ENCODE measurements around the gene JMJD4.

JMJD4 gene

DNA sequence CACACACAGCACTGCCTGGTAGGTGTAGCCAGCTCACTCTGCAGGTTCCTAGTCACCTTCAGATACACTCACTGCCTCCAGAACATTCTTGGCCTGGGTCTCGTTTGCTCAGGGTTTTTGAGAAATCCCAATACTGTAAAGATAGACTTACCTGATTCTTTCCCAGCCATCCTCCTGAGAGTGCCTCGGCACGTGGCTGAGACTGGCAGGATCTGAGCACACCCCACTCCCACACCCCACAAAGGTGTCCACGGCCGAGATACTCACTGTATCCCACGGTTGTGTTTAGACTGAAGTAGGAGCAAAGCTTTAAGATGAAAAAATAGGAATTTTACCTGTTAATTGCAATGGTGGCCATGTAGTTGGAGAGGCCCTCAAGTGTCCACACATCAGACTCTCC, 33.5 kb upstream of the JMJD4 start:
- no peak for FAIRE-seq

- no peak for FAIRE-seq
Observed at GRCh38 chr1:227768125-227768439, 33.0 kb upstream of the JMJD4 start.

DNA sequence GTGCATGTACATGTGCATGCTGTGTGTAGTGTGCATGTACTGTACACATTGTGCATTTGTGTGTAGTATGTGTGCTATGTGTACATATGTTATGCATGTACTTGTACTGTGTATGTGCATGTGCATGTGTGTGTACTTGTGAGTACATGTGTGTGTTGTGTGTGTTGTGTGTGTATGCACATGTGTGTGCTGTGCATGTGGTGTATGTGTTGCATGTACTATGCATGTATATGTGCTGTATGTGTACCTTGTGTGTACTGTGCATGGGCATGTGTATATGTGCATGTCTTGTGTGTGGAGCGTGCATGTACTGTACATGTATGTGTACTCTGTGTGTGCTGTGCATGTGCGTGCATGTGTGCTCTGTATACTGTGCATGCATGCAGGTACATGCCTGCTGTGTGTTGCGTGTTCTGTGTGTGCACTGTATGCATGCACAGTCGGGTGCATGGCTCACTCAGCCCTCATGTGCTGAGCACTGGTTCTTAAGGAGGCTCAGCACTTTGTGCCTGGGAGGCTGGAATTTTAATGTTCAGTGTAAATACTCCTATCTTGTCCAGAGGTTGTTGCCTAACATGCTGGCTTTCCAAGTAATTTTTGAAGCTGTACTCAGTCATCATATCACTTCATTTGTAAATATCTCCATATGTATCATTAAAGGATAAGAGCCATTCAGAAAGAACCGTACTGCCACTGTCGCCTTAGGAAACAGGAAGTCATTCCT, 32.5 kb upstream of the JMJD4 start:
- no peak for FAIRE-seq

DNA sequence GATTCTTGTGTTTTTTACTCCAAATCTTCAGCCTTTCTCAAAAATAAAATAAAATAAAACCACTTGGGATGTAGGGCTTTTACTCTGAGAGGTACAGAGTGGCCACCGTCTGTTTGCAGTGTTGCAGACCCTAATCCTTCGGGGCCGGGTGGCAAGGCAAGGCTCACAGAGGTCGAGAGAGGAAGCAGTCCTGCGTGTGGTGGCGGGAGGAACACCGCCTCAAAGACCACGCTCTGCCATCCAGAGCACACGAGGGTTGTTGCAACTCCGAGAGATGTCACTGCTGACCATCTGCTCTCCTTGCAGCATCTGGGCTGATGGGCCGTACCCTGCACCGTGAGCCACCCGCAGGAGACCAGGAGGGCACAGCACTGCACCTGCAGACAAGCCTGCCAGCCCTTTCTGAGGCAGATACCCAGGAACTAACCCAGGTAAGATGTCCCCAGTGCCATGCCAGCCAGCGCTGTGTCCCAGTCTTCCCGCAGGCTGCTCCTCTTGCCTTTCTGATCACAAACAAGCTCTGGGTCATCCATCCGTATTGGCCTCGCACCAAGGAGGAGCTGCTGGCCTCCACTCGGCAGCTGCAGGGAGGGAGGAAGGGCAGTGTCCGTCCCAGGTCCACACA, 31.7 kb upstream of the JMJD4 start:
- FAIRE-seq = no peak

- FAIRE-seq = no peak
Observed at GRCh38 chr1:227766015-227766634, 31.0 kb upstream of the JMJD4 start.

- no peak for FAIRE-seq
Observed at GRCh38 chr1:227765261-227766014, 30.3 kb upstream of the JMJD4 start.

GRCh38 chr1:227764019-227764391, 28.9 kb upstream of the JMJD4 start:
- FAIRE-seq = no peak

DNA sequence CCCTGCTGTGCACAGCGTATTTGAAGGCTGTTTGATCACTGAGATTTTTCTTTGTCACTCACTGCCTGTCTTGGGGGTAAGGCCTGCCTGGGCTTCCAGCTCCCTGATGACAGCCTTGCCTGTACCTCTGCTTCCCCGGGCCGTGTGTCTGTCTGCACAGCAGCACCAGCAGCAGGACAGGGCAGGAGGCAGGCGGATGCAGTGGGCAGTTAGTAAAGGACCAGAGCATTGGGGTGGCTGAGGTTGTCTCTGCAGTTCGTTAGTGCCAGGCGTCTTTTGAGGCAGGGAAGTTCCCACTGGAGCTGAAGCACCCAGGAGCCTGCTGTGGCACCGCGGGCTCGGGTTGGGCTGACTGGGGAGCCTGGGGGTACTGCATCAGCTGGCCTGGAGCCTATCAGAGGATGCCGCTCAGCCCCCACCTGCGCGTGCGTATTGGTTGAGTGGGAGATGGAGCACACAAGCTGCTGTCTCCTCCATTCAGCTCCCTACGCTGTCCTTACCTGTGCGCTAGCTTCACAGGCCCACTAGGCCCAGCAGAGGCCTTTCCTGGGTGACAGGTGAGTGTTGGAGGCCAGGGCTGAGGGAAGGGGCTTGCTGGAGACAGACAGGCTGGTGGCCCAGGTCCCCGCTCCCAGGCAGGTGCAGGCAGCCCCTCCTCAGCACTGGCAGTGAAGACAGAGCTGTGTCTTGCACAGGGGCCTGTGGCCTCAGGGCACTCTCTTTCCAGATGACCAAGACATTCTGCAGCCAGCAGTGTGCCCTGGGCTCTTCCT, 28.3 kb upstream of the JMJD4 start:
- FAIRE-seq = no peak

DNA sequence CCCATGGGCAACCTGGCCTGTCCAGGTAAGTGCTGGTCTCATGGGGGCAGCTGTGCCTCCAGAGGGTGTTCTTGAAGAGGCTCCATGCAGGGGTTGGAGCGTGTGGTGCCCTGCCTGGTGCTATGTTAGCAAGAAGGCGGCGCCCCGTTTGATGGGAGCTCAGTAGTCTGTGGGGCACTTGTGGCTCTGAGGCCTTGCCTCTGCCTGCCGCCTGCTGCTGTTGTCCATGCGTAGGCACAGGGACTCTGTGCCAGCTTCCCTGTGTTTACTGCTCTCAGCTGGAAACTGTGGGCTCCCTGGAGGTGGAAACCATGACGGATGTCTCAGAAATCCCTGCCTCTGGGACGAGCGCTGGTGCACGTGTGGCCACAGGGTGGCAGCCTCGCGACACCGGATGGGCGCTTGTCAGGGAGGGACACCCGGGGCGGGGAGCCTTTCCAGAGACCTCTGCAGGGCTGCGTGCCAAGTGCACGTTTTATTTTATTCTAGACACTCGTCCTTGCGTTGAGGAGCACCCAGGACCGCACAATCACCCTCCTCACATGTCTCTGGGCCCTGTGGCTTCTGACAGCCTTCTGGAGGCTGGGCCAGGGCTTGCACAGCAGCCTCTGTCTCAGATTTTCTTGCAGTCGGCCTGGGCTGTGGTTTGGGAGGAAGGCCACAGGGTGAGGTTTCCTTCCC, 27.3 kb upstream of the JMJD4 start:
- peak; percentile 72 for FAIRE-seq

GRCh38 chr1:227761621-227762230, 26.6 kb upstream of the JMJD4 start:
- no peak for FAIRE-seq

DNA sequence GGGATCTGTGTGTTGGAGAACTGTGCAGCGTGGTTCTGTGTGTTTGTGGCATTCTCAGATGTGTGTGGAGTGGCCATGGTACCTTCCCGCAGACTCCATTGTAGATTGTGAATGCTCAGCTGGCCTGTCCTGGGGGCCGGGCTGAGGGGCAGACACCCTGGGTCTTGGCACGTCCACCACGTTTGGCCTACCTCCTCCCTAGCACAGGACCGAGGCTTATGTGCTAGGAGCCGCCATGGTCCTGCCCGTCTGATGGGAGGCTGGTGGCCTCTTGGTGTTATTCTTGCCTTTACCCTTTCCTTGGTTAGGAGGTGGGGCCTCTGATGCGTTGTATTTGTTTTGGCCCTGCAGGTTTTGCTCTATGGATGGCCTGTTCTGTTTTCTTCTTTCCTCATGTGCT, 25.3 kb upstream of the JMJD4 start:
- FAIRE-seq = no peak

GRCh38 chr1:227759341-227760300, 24.5 kb upstream of the JMJD4 start:
- no peak for FAIRE-seq

- no peak for FAIRE-seq
Observed at GRCh38 chr1:227758366-227758765, 23.3 kb upstream of the JMJD4 start.

- FAIRE-seq = no peak
Observed at GRCh38 chr1:227757781-227758180, 22.7 kb upstream of the JMJD4 start.

GRCh38 chr1:227756172-227756959, 21.3 kb upstream of the JMJD4 start:
- no peak for FAIRE-seq

DNA sequence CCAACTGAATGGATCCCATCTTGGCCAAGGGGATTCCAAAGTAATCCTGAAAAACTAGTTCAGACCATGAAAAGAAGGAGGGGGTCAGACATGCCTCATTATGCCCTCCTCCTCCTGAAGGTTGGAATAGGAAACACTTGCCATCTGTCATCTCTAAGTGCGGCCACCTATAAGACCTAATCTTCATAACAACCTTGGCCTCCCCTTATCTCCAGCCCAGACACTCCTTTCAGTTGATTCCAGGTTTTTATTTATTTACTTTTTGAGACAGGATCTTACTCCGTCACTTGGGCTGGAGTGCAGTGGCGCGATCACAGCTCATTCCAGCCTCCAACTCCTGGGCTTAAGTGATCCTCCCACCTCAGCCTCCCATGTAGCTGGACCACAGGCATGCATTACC, 19.9 kb upstream of the JMJD4 start:
- no peak for FAIRE-seq

DNA sequence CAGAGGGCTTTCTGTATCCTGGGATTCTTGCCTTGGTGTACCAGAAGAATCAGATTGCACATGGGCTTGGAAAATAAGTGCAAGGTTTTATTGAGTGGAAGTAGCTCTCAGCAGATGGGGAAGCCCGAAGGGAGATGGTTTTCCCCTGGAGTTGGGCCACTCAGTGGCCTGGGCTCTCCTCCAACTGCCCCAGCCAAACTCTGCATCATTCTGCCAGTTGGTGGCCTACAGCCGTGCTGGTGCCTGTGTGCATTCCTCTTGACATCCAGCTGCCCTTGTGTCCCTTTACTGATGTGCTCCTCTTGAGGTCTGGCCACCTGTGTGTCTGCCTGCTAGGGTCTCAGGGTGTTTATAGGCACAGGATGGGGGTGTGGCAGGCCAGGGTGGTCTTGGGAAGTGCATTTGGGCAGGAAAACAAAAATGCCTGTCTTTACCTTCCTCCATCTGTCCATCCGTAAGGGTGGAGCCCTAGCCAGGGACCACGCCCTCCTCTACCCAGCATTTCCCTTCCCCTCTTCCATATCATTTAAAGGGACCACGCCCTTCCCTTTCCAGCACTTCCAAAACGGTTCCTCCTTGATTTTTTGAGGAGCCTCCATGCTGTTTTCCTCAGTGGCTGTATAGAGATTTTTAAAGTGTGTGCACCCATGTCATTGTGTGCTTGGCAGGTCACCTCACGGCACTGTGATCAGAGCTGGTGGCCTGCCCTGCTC, 19.1 kb upstream of the JMJD4 start:
- FAIRE-seq = no peak

GRCh38 chr1:227749916-227750710, 15.0 kb upstream of the JMJD4 start:
- no peak for FAIRE-seq

Data from islet of Langerhans (tissue), 1 donor.